Stimulated activated CD4-positive, alpha-beta T cell treated with anti-CD3 and anti-CD28 coated beads, TNF-alpha, amount 100 ng/mL, for 48 hours (primary cell): ENCODE results near the gene NFE2L2.
"Not testable (repeated sequence)": the region's sequence is repeated elsewhere in the genome, so short reads cannot be mapped to it uniquely, and the experiment has no call there.

Experiments used
- DNase-seq, 3 donors: peaks; one replicate each; pipeline ENCODE4 v3.0.0-alpha.2; 2020; ENCODE audit warnings: low read depth in 3 of 3

NFE2L2 gene

GRCh38 chr2:177195194-177195593, 69.3 kb downstream of the NFE2L2 start:
- DNase-seq = no peak

DNA sequence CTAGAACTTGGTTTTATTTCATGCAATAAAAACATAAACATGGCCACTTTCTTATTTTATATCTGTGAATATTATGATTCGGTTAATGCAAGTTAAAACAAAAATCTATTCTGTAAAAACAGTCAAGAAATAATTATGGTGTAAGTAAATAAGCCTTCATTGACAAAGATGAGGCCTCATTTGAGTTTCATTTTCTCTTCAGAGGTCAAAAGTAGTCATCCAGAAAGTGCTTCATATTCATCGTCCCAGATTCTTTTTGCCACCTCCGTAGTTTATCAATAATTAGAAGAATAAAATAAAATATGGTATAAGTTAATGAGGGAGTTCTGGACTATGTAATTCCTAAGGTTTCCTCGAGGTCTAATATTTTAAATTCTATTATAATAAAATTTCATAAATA, 71.3 kb downstream of the NFE2L2 start:
- no peak for DNase-seq

- DNase-seq = no peak
Observed at GRCh38 chr2:177192788-177193187, 71.7 kb downstream of the NFE2L2 start.

DNA sequence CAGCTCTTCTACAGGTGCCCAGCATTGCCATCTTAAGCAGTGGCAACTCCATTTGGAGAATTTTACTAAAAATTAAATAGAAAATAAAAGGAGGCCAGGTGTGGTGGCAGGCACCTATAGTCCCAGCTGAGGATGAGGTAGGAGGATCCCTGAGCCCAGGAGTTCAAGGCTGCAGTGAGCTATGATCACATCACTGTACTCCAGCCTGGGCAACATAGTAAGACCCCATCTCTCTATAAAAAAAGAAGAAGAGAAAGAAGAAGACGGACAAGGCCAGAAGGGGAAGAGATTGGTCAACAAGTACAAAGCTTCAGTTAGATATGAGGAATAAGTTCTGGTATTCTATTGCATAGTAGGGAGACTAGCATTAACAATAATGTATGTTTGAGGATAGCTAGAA, 73.6 kb downstream of the NFE2L2 start:
- DNase-seq = no peak

DNA sequence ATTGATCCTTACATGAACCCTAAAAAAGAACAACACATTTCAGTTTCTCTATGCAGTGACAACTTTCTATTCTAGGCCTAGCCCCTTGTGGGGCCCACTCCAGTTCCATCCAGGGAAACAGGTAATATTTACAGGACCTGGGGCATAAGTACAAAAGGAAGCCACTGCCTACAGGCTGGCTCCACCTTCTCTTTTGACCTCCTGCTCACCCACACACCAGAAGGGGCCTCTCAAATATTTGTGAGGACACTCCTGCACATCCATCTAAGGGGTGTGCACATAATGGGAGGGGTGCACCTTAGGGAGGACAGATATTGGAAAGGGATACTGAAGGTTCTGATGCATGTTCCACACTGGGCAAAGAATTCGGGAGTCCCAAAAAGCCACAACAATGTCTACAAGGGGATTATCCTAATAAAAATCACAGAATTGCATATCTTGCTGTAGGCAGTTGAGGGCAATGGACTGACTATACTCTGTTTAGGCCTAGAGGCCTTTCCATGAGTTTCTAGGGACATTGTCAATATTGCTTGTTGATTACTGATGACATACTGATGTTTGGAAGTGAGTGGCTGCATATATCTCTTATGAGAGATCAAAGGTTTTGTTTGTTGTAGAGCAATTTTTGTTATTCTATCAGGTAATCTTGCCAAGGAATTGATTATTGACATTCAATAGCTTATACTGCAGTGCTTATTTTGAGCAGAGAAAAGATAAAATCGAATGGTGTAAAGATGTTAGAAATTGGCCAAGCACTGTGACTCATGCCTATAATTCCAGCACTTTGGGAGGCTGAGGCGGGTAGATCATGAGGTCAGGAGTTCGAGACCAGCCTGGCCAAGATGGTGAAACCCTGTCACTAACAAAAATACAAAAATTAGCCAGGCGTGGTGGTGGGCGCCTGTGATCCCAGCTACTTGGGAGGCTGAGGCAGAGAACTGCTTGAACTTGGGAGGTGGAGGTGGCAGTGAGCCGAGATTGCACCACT, 75.8 kb downstream of the NFE2L2 start:
- no peak for DNase-seq

GRCh38 chr2:177187631-177188312, 76.8 kb downstream of the NFE2L2 start:
- DNase-seq = no peak

DNA sequence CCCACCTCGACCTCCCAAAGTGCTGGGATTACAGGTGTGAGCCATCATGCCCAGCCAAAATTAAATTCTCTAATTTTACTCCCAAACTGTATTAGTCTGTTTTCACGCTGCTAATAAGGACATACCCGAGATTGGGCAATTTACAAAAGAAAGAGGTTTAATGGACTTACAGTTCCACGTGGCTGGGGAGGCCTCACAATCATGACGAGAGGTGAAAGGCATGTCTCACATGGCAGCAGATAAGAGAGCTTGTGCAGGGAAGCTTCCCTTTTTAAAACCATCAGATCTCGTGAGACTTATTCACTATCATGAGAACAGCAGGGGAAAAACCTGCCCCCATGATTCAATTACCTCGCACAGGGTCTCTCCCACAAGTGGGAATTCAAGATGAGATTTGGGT, 78.5 kb downstream of the NFE2L2 start:
- not testable (repeated sequence) for DNase-seq

GRCh38 chr2:177184606-177185005, 79.9 kb downstream of the NFE2L2 start:
- no peak for DNase-seq

DNA sequence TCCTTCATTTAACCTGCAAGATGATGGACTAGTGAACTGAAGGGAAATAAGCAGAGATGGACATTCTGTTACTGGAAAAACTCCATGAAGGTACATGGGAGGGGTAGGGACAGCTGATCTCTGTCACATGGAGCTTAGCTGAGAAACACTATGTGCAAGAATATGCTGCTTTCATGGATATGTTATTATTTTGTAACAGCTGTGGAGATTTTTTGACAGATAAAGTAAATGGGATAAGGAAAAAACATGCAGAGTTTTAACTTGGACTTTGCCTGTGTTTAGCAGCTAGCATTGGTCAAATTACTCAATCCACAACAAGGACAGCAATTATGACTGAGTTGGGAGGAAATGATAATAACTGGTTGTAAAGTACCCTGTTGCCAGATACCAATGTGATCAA, 80.7 kb downstream of the NFE2L2 start:
- DNase-seq = no peak
